Measurements from ENCODE around the gene BCAT1.

- TF ChIP-seq CTCF (IDR thresholded peaks at IDR 0.05) (no peak), EZH2 (IDR thresholded peaks at IDR 0.05; ENCODE audit: borderline replicate concordance, insufficient read depth, low read depth, low read length, poor library complexity, severe bottlenecking) (no peak)
Observed at GRCh38 chr12:24975425-24975824, 26.5 kb upstream of the BCAT1 start.

Data from B cell (primary cell).